OCI-LY1 (cell line): Measurements from ENCODE around the gene RAD21L1.

Source experiments
- H2AFZ ChIP-seq: fragments of 200-600 bp; sonication (generic), shearing (Covaris generic); 2 replicates; pipeline ENCODE4 v1.6.0; 2014; ENCODE audit warnings: antibody characterized with exemption, mild to moderate bottlenecking, low read length
- H3F3A ChIP-seq: fragments of 200-600 bp; sonication (generic), shearing (Covaris generic); 2 replicates; pipeline ENCODE4 v1.6.0; 2014; ENCODE audit warnings: mild to moderate bottlenecking, antibody characterized with exemption, low read length, moderate library complexity; ENCODE audit not compliant: insufficient read depth
- H3K27ac ChIP-seq: fragments of 200-600 bp; sonication (generic); 2 replicates; pipeline ENCODE4 v1.5.1; 2014; ENCODE audit warnings: low read length, mixed run types, mild to moderate bottlenecking, low read depth; ENCODE audit not compliant: poor library complexity, severe bottlenecking
- H3K27me3 ChIP-seq: fragments of 200-600 bp; sonication (generic); 2 replicates; pipeline ENCODE4 v1.6.0; 2014; ENCODE audit warnings: antibody characterized with exemption, mild to moderate bottlenecking, low read length, moderate library complexity; ENCODE audit not compliant: insufficient read depth
- H3K36me3 ChIP-seq: fragments of 200-600 bp; sonication (generic); 2 replicates; pipeline ENCODE4 v1.6.1; 2014; ENCODE audit warnings: mild to moderate bottlenecking, antibody characterized with exemption, low read length, moderate library complexity, mixed read lengths; ENCODE audit not compliant: insufficient read depth
- H3K4me1 ChIP-seq: fragments of 200-600 bp; sonication (generic); 2 replicates; pipeline ENCODE4 v1.5.1; 2014; ENCODE audit warnings: mild to moderate bottlenecking, low read length, moderate library complexity; ENCODE audit not compliant: insufficient read depth, severe bottlenecking
- H3K4me2 ChIP-seq: fragments of 200-600 bp; sonication (generic), shearing (Covaris generic); 2 replicates; pipeline ENCODE4 v1.6.1; 2014; ENCODE audit warnings: low read length
- H3K4me3 ChIP-seq: fragments of 200-600 bp; sonication (generic); 2 replicates; pipeline ENCODE4 v1.5.1; 2014; ENCODE audit warnings: low read length, low read depth, mild to moderate bottlenecking, mixed read lengths; ENCODE audit not compliant: poor library complexity, severe bottlenecking
- H3K79me2 ChIP-seq: fragments of 200-600 bp; shearing (Covaris generic); 2 replicates; pipeline ENCODE4 v1.6.1; 2016; ENCODE audit warnings: mixed run types, low read length, mixed read lengths; ENCODE audit not compliant: insufficient read depth
- H3K9ac ChIP-seq: fragments of 200-600 bp; sonication (generic), shearing (Covaris generic); 2 replicates; pipeline ENCODE4 v1.6.1; 2014; ENCODE audit warnings: mild to moderate bottlenecking, low read length, mixed read lengths
- H3K9me2 ChIP-seq: fragments of 200-600 bp; sonication (generic), shearing (Covaris generic); 2 replicates; pipeline ENCODE4 v1.6.1; 2014; ENCODE audit warnings: low read depth, mild to moderate bottlenecking, low read length, mixed read lengths
- H3K9me3 ChIP-seq: fragments of 200-600 bp; shearing (Covaris generic); 2 replicates; pipeline ENCODE4 v1.6.1; 2014; ENCODE audit warnings: low read length, mixed read lengths
- H4K20me1 ChIP-seq: fragments of 200-600 bp; sonication (generic), shearing (Covaris generic); 2 replicates; pipeline ENCODE4 v1.6.0; 2016; ENCODE audit warnings: mild to moderate bottlenecking, low read length; ENCODE audit not compliant: insufficient read depth
- CTCF ChIP-seq: fragments of 200-600 bp; sonication (generic), shearing (Covaris generic); IDR thresholded peaks from 2 replicates; pipeline ENCODE4 v1.5.1; 2017; ENCODE audit warnings: mild to moderate bottlenecking, antibody characterized with exemption, low read length, moderate library complexity, mixed read lengths
- EZH2 ChIP-seq: fragments of 200-600 bp; sonication (generic), shearing (Covaris generic); IDR thresholded peaks from 2 replicates; pipeline ENCODE4 v1.8.0; 2017; ENCODE audit warnings: borderline replicate concordance, mixed run types, mild to moderate bottlenecking, antibody characterized with exemption, low read length, moderate library complexity, mixed read lengths

RAD21L1 gene

DNA sequence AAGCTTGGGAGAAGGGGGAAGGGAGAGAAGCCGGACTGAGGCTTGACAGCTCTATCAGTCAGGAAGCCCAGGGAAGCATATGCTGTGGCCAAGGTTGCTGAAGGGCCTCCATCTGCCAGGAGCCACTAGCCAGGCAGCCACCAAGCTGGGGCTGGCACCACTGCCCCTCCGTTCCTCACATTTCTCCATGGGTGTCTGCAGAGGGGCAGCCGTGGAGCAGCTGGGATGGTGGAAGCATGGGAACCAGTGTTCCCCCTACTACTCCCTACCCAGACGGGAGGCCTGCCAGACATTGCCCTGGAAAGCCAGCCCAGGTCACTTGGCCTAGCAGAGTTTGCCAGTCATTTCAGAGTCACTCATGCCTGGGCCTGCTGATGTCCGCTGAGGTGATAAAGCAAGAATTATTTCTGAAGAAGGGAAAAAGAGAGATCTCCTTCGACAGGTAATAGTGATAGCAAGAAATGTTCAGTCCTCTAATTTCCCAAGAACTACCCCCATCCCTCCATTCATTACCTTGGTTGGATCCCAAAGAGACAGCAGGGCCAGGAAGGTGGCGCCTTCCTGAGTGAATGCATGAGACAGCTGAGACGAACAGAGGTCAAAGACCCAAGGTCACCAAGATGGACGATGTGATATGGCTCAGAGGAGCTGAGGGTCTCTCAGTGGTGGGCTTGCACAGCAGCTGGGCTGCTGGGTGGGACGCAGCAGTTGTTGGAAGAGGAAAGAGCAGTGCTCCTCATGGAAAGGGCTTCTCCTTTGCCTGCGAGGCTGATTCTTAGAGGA lies 62.1 kb downstream of the RAD21L1 start:
- TF ChIP-seq CTCF = no peak
- TF ChIP-seq EZH2 = no peak
- Histone ChIP-seq H3K4me3 (no peak overlapping the region), H3K9ac (no peak overlapping the region)

DNA sequence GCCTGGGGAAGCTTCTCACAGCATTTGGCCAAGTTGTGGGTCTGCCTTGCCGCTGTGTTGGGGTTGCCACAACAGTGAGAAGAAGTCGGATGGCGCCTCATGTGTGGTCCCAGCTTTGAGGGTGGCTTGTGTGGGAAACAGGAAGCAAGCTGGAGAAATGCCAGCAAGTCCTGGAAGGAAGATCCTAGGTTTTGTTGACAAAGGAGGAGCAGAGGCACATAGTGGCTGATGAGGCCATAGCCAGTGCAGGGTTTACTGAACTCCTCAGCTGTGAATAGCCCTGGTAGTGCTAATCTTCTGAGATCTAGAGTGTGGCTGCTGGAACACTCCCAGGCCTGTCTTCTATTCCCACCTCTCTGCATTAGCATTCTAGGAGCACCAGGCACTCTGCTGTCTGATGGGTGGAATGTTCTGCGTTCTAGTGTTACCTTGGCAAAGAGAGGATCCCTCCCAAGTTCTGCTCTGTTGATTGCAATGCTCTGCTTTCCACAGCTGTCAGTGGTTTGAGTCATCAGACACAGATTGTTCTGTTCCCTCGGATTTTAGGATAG lies 65.4 kb downstream of the RAD21L1 start:
- H3K79me2 ChIP-seq = no peaks in the 10 kb centered on the region
- H3K4me2 ChIP-seq = no peak overlapping the region
- TF ChIP-seq EZH2 (no peak), CTCF (no peak)
- no peaks in the 10 kb centered on the region for H3K4me1 ChIP-seq
- H2AFZ ChIP-seq = no peak overlapping the region
- no peaks in the 10 kb centered on the region for H3K9me3 ChIP-seq
- H3K27me3 ChIP-seq = no peaks in the 10 kb centered on the region
- H3K27ac ChIP-seq = no peak overlapping the region
- H3K4me3 ChIP-seq = no peak overlapping the region
- no peaks in the 10 kb centered on the region for H3K36me3 ChIP-seq
- H3F3A ChIP-seq = no peaks in the 10 kb centered on the region
- H3K9ac ChIP-seq = no peak overlapping the region
- no peaks in the 10 kb centered on the region for H4K20me1 ChIP-seq
- H3K9me2 ChIP-seq = no peaks in the 10 kb centered on the region

More for the DNA sequence above, 62.1 kb downstream of the RAD21L1 start:
- Histone ChIP-seq H3K27me3 (no peaks in the 10 kb centered on the region), H4K20me1 (no peaks in the 10 kb centered on the region), H3K79me2 (no peaks in the 10 kb centered on the region), H3K4me2 (no peak overlapping the region), H3F3A (no peaks in the 10 kb centered on the region), H3K9me2 (no peaks in the 10 kb centered on the region), H3K36me3 (no peaks in the 10 kb centered on the region), H3K27ac (no peak overlapping the region), H3K9me3 (no peaks in the 10 kb centered on the region), H2AFZ (no peak overlapping the region), H3K4me1 (no peaks in the 10 kb centered on the region)

- Histone ChIP-seq H3K79me2 (no peaks in the 10 kb centered on the region), H3K36me3 (no peaks in the 10 kb centered on the region), H3K4me2 (no peak overlapping the region), H3K4me1 (no peaks in the 10 kb centered on the region), H4K20me1 (no peaks in the 10 kb centered on the region), H3K9ac (no peak overlapping the region), H3K27ac (no peak overlapping the region), H3F3A (no peaks in the 10 kb centered on the region), H3K4me3 (no peak overlapping the region), H3K9me3 (no peaks in the 10 kb centered on the region), H3K9me2 (no peaks in the 10 kb centered on the region), H2AFZ (no peak overlapping the region), H3K27me3 (no peaks in the 10 kb centered on the region)
- TF ChIP-seq EZH2 (no peak), CTCF (no peak)
Observed at GRCh38 chr20:1292620-1293019, 66.8 kb downstream of the RAD21L1 start.
